Astrocyte (in vitro differentiated cells and primary cell): ENCODE data around the gene RBM42. TPM values are rescaled to one million over a fixed set of nuclear protein-coding genes. Genes with fewer than 3 reads are reported as not detected.

ENCODE experiments used
- DNase-seq: peaks from one replicate; pipeline ENCODE4 v3.0.0-alpha.2; 2010; ENCODE audit warnings: low read depth
- FAIRE-seq: peaks from 2 replicates; lab custom pipeline; 2011; peaks lifted over from hg19 to GRCh38; lab: Jason Lieb, UNC
- H2AFZ ChIP-seq: 2 replicates; pipeline ENCODE4 v1.6.0; 2012; ENCODE audit warnings: low read depth, low read length, inconsistent platforms
- H3K27ac ChIP-seq: 2 replicates; pipeline ENCODE4 v1.5.1; 2011; ENCODE audit warnings: low read depth, low read length, inconsistent platforms
- H3K27me3 ChIP-seq: 2 replicates; pipeline ENCODE4 v1.6.0; 2011; ENCODE audit warnings: low read length, inconsistent platforms; ENCODE audit not compliant: insufficient read depth
- H3K36me3 ChIP-seq: 2 replicates; pipeline ENCODE4 v1.5.1; 2011; ENCODE audit warnings: low read length, inconsistent platforms; ENCODE audit not compliant: insufficient read depth
- H3K4me1 ChIP-seq: 2 replicates; pipeline ENCODE4 v1.5.1; 2011; ENCODE audit warnings: low read length, inconsistent platforms; ENCODE audit not compliant: insufficient read depth
- H3K4me2 ChIP-seq: 2 replicates; pipeline ENCODE4 v1.6.0; 2012; ENCODE audit warnings: low read length, inconsistent platforms
- H3K4me3 ChIP-seq: 2 replicates; pipeline ENCODE4 v1.5.1; 2011; ENCODE audit warnings: low read depth, mild to moderate bottlenecking, low read length, inconsistent platforms; ENCODE audit not compliant: insufficient read depth
- H3K79me2 ChIP-seq: 2 replicates; pipeline ENCODE4 v1.6.0; 2012; ENCODE audit warnings: mild to moderate bottlenecking, low read length, inconsistent platforms; ENCODE audit not compliant: insufficient read depth
- H3K9ac ChIP-seq: 2 replicates; pipeline ENCODE4 v1.6.0; 2012; ENCODE audit warnings: mild to moderate bottlenecking, low read length, inconsistent platforms
- H3K9me3 ChIP-seq: 2 replicates; pipeline ENCODE4 v1.5.1; 2012; ENCODE audit warnings: low read depth, mild to moderate bottlenecking, low read length, inconsistent platforms; ENCODE audit not compliant: insufficient read depth
- H4K20me1 ChIP-seq: 2 replicates; pipeline ENCODE4 v1.6.0; 2012; ENCODE audit warnings: low read length, inconsistent platforms; ENCODE audit not compliant: insufficient read depth
- H3K27ac Mint-ChIP-seq: one replicate; pipeline ENCODE4 v1.8.0; 2021; ENCODE audit warnings: mild to moderate bottlenecking, mixed read lengths; ENCODE audit not compliant: unreplicated experiment
- H3K27me3 Mint-ChIP-seq: one replicate; pipeline ENCODE4 v1.8.0; 2021; ENCODE audit warnings: low read depth, mixed read lengths; ENCODE audit not compliant: unreplicated experiment
- H3K36me3 Mint-ChIP-seq: one replicate; pipeline ENCODE4 v1.8.0; 2021; ENCODE audit warnings: low read depth, mixed read lengths; ENCODE audit not compliant: unreplicated experiment
- H3K4me1 Mint-ChIP-seq: one replicate; pipeline ENCODE4 v1.8.0; 2021; ENCODE audit warnings: low read depth, mixed read lengths; ENCODE audit not compliant: unreplicated experiment
- H3K4me3 Mint-ChIP-seq: one replicate; pipeline ENCODE4 v1.8.0; 2021; ENCODE audit warnings: mild to moderate bottlenecking, moderate library complexity, mixed read lengths; ENCODE audit not compliant: unreplicated experiment
- H3K9me3 Mint-ChIP-seq: one replicate; pipeline ENCODE4 v1.8.0; 2021; ENCODE audit warnings: mild to moderate bottlenecking, mixed read lengths; ENCODE audit not compliant: unreplicated experiment
- CTCF ChIP-seq: IDR thresholded peaks from 2 replicates; pipeline ENCODE4 v1.5.1; 2011; ENCODE audit warnings: low read depth, mild to moderate bottlenecking, inconsistent platforms, low read length, moderate library complexity; ENCODE audit not compliant: insufficient read depth
- EZH2 ChIP-seq: IDR thresholded peaks from 2 replicates; pipeline ENCODE4 v1.6.1; 2012; ENCODE audit warnings: mild to moderate bottlenecking, low read length, inconsistent platforms; ENCODE audit not compliant: insufficient read depth
- total RNA-seq: library from RNA; stranded (reverse); gene quantifications from 2 replicates; pipeline ENCODE4 v1.2.1, GENCODE V29; 2021

The RBM42 gene
- total RNA-seq, 1 donor from 2014 or later, result 102 TPM

DNA sequence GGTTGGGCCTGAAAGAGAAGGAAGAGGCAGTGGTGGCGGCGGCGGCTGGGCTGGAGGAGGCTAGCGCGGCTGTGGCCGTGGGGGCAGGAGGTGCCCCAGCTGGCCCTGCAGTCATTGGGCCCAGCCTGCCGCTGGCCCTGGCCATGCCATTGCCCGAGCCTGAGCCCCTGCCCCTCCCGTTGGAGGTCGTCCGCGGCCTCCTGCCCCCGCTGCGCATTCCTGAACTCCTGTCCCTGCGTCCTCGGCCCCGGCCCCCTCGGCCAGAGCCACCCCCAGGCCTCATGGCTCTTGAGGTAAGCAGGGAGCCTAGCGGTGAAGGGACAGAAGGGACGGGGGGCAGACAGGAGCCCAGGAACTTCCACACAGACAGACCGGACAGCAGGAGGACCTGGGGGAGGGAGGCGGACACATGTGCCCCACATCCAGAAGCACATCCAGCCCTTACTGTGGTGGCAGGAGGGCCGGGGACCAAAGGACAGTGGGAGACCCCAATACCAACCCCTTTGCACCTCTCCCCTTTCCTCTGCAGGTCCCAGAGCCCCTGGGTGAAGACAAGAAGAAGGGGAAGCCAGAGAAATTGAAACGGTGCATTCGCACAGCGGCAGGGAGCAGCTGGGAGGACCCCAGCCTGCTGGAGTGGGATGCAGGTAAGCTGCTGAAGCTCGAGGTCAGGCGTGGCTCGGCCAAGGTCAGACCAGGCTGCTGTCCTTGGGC lies 5.0 kb downstream of the RBM42 start:
- H3K9me3 ChIP-seq, result no peaks in the 10 kb centered on the region
- H2AFZ ChIP-seq, result no peak overlapping the region
- no peak overlapping the region for H3K4me3 ChIP-seq
- no peak for DNase-seq
- Mint-ChIP-seq H3K9me3 (no peaks in the 10 kb centered on the region), H3K4me3 (no peak overlapping the region), H3K4me1 (peaks cover 2% of the 10 kb centered on the region), H3K27me3 (no peaks in the 10 kb centered on the region), H3K36me3 (peaks cover 14% of the 10 kb centered on the region), H3K27ac (no peak overlapping the region)
- no peak overlapping the region for H3K27ac ChIP-seq
- H3K27me3 ChIP-seq, result no peaks in the 10 kb centered on the region
- peaks cover 37% of the 10 kb centered on the region for H3K36me3 ChIP-seq
- H3K9ac ChIP-seq, result no peak overlapping the region
- no peaks in the 10 kb centered on the region for H4K20me1 ChIP-seq
- H3K4me1 ChIP-seq, result no peaks in the 10 kb centered on the region
- H3K79me2 ChIP-seq, result peaks cover 23% of the 10 kb centered on the region
- TF ChIP-seq EZH2, result no peak
- TF ChIP-seq CTCF, result no peak
- no peak for FAIRE-seq
- H3K4me2 ChIP-seq, result no peak overlapping the region

DNA sequence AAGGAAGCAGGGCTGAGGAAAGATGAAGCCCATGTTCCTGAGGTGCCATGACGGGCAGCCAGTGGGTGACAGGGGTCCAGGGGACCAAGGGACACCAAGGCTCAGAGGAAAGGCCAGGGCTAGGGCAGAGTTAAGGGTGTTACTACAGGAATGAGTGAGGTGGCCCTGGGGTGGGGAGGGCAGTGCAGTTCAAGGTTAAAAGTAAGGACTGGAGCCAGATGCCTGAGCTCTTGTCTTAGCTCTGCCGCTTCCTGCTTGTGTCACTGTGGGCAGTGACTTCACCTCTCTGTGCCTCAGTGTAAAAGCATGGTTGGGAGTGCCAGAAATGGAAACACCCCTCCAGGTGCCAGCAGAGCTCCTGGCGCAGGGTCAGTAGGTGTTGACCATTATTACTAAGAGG lies 7.8 kb downstream of the RBM42 start:
- H3K36me3 Mint-ChIP-seq, result peaks cover 11% of the 10 kb centered on the region
- Histone ChIP-seq H2AFZ (no peak overlapping the region), H3K4me3 (no peak overlapping the region), H3K4me2 (no peak overlapping the region), H3K36me3 (peaks cover 28% of the 10 kb centered on the region), H3K4me1 (peaks cover 4% of the 10 kb centered on the region), H3K79me2 (peaks cover under 1% of the 10 kb centered on the region), H3K9me3 (no peaks in the 10 kb centered on the region), H3K27ac (no peak overlapping the region), H3K9ac (no peak overlapping the region), H4K20me1 (no peaks in the 10 kb centered on the region), H3K27me3 (no peaks in the 10 kb centered on the region)
- H3K9me3 Mint-ChIP-seq, result no peaks in the 10 kb centered on the region
- no peak for DNase-seq
- FAIRE-seq, result no peak
- H3K27ac Mint-ChIP-seq, result no peak overlapping the region
- TF ChIP-seq EZH2 (no peak), CTCF (no peak)
- no peaks in the 10 kb centered on the region for H3K4me1 Mint-ChIP-seq
- H3K27me3 Mint-ChIP-seq, result no peaks in the 10 kb centered on the region
- no peak overlapping the region for H3K4me3 Mint-ChIP-seq

DNA sequence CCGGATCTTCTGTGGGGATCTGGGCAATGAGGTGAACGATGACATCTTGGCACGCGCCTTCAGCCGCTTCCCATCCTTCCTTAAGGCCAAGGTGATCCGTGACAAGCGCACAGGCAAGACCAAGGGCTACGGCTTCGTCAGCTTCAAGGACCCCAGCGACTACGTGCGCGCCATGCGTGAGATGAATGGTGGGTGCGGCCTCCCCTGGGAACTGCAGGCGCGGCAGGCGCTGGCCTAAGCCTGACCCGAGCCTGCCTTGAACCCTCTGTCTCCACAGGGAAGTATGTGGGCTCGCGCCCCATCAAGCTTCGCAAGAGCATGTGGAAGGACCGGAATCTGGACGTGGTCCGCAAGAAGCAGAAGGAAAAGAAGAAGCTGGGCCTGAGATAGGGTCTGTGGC lies 8.3 kb downstream of the RBM42 start:
- peaks cover 11% of the 10 kb centered on the region for H3K36me3 Mint-ChIP-seq
- no peak for TF ChIP-seq EZH2
- no peak for TF ChIP-seq CTCF
- H3K27ac Mint-ChIP-seq, result no peak overlapping the region
- Histone ChIP-seq H3K9me3 (no peaks in the 10 kb centered on the region), H3K9ac (no peak overlapping the region), H3K36me3 (peaks cover 24% of the 10 kb centered on the region), H3K4me3 (no peak overlapping the region), H4K20me1 (no peaks in the 10 kb centered on the region), H3K79me2 (no peaks in the 10 kb centered on the region), H3K4me2 (no peak overlapping the region), H3K27ac (no peak overlapping the region), H2AFZ (no peak overlapping the region), H3K4me1 (peaks cover 4% of the 10 kb centered on the region), H3K27me3 (no peaks in the 10 kb centered on the region)
- no peak for DNase-seq
- no peaks in the 10 kb centered on the region for H3K9me3 Mint-ChIP-seq
- H3K27me3 Mint-ChIP-seq, result no peaks in the 10 kb centered on the region
- no peak for FAIRE-seq
- no peak overlapping the region for H3K4me3 Mint-ChIP-seq
- H3K4me1 Mint-ChIP-seq, result no peaks in the 10 kb centered on the region
